Loucy (cell line): ENCODE results near the gene ENTREP1.

Source experiments
- H2AFZ ChIP-seq: fragments of 200-600 bp; sonication (generic); 2 replicates; pipeline ENCODE4 v1.6.0; 2016; ENCODE audit warnings: antibody characterized with exemption, mild to moderate bottlenecking, low read length, moderate library complexity
- H3F3A ChIP-seq: fragments of 200-600 bp; 2 replicates; pipeline ENCODE4 v1.6.0; 2016; ENCODE audit warnings: antibody characterized with exemption, low read depth, mild to moderate bottlenecking
- H3K27me3 ChIP-seq: fragments of 200-600 bp; sonication (generic); 2 replicates; pipeline ENCODE4 v1.6.1; 2014; ENCODE audit warnings: low read length, mild to moderate bottlenecking; ENCODE audit not compliant: insufficient read depth, poor library complexity, severe bottlenecking
- H3K36me3 ChIP-seq: fragments of 200-600 bp; sonication (generic); 2 replicates; pipeline ENCODE4 v1.6.1; 2016; ENCODE audit warnings: low read length; ENCODE audit not compliant: insufficient read depth
- H3K4me1 ChIP-seq: fragments of 200-600 bp; sonication (generic); 2 replicates; pipeline ENCODE4 v1.5.1; 2014; ENCODE audit warnings: low read length, mild to moderate bottlenecking; ENCODE audit not compliant: insufficient read depth, poor library complexity, severe bottlenecking
- H3K4me2 ChIP-seq: fragments of 200-600 bp; sonication (generic); 2 replicates; pipeline ENCODE4 v1.6.0; 2014; ENCODE audit warnings: antibody characterized with exemption, low read length, low read depth, mild to moderate bottlenecking; ENCODE audit not compliant: poor library complexity, severe bottlenecking
- H3K4me3 ChIP-seq: fragments of 200-600 bp; sonication (generic); 2 replicates; pipeline ENCODE4 v1.5.1; 2014; ENCODE audit warnings: low read length, mild to moderate bottlenecking, mixed read lengths; ENCODE audit not compliant: poor library complexity, severe bottlenecking
- H3K79me2 ChIP-seq: fragments of 200-600 bp; sonication (generic); 2 replicates; pipeline ENCODE4 v1.6.1; 2014; ENCODE audit warnings: low read length; ENCODE audit not compliant: insufficient read depth
- H3K9ac ChIP-seq: fragments of 200-600 bp; sonication (generic); 2 replicates; pipeline ENCODE4 v1.6.0; 2014; ENCODE audit warnings: mild to moderate bottlenecking, low read depth, low read length, moderate library complexity; ENCODE audit not compliant: poor library complexity, severe bottlenecking
- H3K9me2 ChIP-seq: fragments of 200-600 bp; sonication (generic); replicated peaks from 2 replicates; pipeline ENCODE4 v1.6.1; 2016; ENCODE audit warnings: low read depth, low read length, mixed read lengths
- H3K9me3 ChIP-seq: fragments of 200-600 bp; sonication (generic); 2 replicates; pipeline ENCODE4 v1.6.1; 2014; ENCODE audit warnings: mild to moderate bottlenecking, antibody characterized with exemption, low read length, low read depth; ENCODE audit not compliant: insufficient read depth
- H4K20me1 ChIP-seq: fragments of 200-600 bp; sonication (generic); 2 replicates; pipeline ENCODE4 v1.6.0; 2014; ENCODE audit warnings: antibody characterized with exemption, low read length, mild to moderate bottlenecking; ENCODE audit not compliant: insufficient read depth, poor library complexity, severe bottlenecking
- CTCF ChIP-seq: fragments of 200-600 bp; sonication (generic); conservative IDR thresholded peaks from 2 replicates; pipeline ENCODE4 v1.5.1; 2014; ENCODE audit warnings: mild to moderate bottlenecking, antibody characterized with exemption, low read length
- EZH2phosphoT487 ChIP-seq: fragments of 200-600 bp; IDR thresholded peaks from 2 replicates; pipeline ENCODE4 v1.6.1; 2018; ENCODE audit warnings: antibody characterized with exemption, mild to moderate bottlenecking, moderate library complexity, borderline replicate concordance

ENTREP1 gene

DNA sequence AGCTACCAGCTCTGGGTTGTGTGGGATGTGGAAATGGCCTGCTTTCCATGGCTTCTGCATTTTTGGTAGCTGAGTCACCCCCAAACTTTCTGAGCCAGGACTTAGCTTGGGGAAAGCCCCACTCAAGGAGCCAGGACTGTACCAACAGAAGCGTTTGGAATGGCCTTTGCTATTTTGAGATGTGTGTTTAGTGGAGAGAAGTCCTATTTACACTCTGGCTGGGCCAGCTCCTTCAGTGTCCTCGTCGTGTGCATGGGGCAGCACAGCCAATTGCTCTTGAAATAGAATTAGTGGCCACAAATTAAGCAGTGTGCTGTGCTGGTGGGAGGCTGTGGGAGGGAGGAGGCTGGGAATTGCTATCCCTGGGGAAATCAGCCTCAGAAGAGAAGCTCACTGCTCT is 51.6 kb downstream of the ENTREP1 start:
- no peak overlapping the region for H2AFZ ChIP-seq
- no peak for TF ChIP-seq CTCF
- no peak for TF ChIP-seq EZH2phosphoT487
- no peaks in the 10 kb centered on the region for H3K79me2 ChIP-seq
- H3K4me3 ChIP-seq: no peak overlapping the region
- no peaks in the 10 kb centered on the region for H3K27me3 ChIP-seq
- no peaks in the 10 kb centered on the region for H3K9me3 ChIP-seq
- H3K9me2 ChIP-seq: no peaks in the 10 kb centered on the region
- no peaks in the 10 kb centered on the region for H3K36me3 ChIP-seq
- no peaks in the 10 kb centered on the region for H4K20me1 ChIP-seq
- H3K4me1 ChIP-seq: peaks cover 20% of the 10 kb centered on the region
- no peak overlapping the region for H3K4me2 ChIP-seq
- no peaks in the 10 kb centered on the region for H3F3A ChIP-seq
- no peak overlapping the region for H3K9ac ChIP-seq

- Histone ChIP-seq H2AFZ (no peak overlapping the region), H3K4me1 (peaks cover 20% of the 10 kb centered on the region), H3K9me3 (no peaks in the 10 kb centered on the region), H4K20me1 (no peaks in the 10 kb centered on the region), H3K4me2 (no peak overlapping the region), H3K79me2 (no peaks in the 10 kb centered on the region), H3K27me3 (no peaks in the 10 kb centered on the region), H3K4me3 (no peak overlapping the region), H3F3A (no peaks in the 10 kb centered on the region), H3K9ac (no peak overlapping the region), H3K36me3 (no peaks in the 10 kb centered on the region), H3K9me2 (no peaks in the 10 kb centered on the region)
- TF ChIP-seq EZH2phosphoT487 (no peak), CTCF (no peak)
Observed at GRCh38 chr9:69377291-69377690, 52.3 kb downstream of the ENTREP1 start.

DNA sequence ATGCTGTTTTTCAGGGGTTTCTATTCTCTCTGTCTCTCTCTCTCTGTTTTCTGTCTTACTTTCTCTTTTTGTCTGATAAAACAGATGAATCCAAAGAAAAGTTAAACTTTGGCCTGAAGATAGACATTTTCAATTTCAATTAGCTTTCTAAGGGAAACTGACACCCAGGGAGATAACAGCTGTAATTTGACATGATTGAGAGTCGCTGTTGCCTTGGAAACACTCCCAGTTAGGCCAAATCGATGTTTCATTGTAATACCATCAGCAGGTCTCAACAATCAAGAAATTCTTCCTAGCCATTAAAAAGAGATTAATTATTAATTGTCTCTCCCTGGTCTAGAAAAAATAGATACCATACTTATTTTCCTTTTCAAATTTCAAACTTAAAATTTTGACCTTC is 53.0 kb downstream of the ENTREP1 start:
- Histone ChIP-seq H3K9ac (no peak overlapping the region), H3K36me3 (no peaks in the 10 kb centered on the region), H3K79me2 (no peaks in the 10 kb centered on the region), H3K9me2 (no peaks in the 10 kb centered on the region), H4K20me1 (no peaks in the 10 kb centered on the region), H3K27me3 (no peaks in the 10 kb centered on the region), H3F3A (no peaks in the 10 kb centered on the region), H2AFZ (no peak overlapping the region), H3K4me3 (no peak overlapping the region), H3K4me1 (peaks cover 20% of the 10 kb centered on the region), H3K4me2 (no peak overlapping the region), H3K9me3 (no peaks in the 10 kb centered on the region)
- no peak for TF ChIP-seq EZH2phosphoT487
- TF ChIP-seq CTCF: no peak
